Measurements from ENCODE around the gene NKG7.

Gene NKG7

DNA sequence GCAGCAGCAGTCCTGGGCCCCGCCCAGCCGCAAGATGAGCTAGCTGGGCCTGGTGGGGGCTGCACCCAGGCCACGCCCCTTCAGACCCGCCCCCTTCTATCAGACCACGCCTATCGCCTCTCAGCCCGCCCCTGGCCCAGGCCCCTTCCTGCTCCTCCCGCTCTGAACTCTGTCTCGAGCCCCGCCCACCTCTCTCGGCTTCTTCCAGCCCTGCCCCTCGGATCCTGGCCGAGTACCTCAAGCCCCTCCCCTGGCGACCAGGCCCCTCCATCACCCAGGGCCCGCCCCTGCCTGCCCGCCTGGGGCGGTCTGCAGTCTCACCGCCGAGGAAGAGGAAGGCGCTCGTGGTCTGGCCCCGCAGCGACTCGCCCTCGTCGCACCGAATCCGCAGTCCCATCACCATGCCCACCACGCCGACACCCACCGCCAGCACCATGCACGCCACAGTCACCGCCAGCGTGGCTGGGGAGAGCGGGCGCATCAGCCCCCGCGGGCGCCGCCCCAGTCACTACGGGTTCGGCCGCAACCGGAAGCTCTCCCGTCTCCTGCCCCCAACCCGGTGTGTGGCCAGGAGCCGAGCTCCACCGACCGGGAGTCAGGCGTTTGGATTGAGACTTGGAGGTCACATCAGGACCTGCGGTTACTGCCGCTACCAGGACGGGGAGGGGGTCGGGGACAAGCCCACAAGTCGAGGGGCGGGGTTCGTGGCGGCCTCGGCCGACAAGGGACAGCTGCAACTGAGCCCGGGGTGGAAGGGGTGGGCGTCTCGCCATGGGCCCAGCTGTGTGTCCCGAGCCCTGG lies 4.7 kb downstream of the NKG7 start:
- H4K20me1 ChIP-seq (ENCODE audit: low read depth, low read length), result no peaks in the 10 kb centered on the region
- H3K4me3 ChIP-seq (ENCODE audit: insufficient read depth, low read length, poor library complexity, severe bottlenecking), result peak overlapping the region; percentile 76
- no peaks in the 10 kb centered on the region for H3K9me3 ChIP-seq (ENCODE audit: insufficient read depth, low read length)
- no peaks in the 10 kb centered on the region for H3K27me3 ChIP-seq (ENCODE audit: low read length)
- peak overlapping the region; percentile 97 for H3K9ac ChIP-seq (ENCODE audit: low read length)
- H3F3A ChIP-seq (ENCODE audit: insufficient read depth), result peaks cover 4% of the 10 kb centered on the region; the same call in 1 of the 2 replicates
- peak overlapping the region; percentile 69 for H3K4me2 ChIP-seq (ENCODE audit: low read depth, low read length, poor library complexity, severe bottlenecking)
- H3K27ac ChIP-seq (ENCODE audit: low read depth, low read length), result peak overlapping the region; percentile 79
- H3K79me2 ChIP-seq (ENCODE audit: insufficient read depth, low read length), result peaks cover 16% of the 10 kb centered on the region; the same call in 1 of the 2 replicates
- H3K9me2 ChIP-seq (replicated peaks; ENCODE audit: insufficient read depth, low read length), result no peaks in the 10 kb centered on the region
- TF ChIP-seq EZH2phosphoT487 (conservative IDR thresholded peaks at IDR 0.05; ENCODE audit: low read length), result no peak
- TF ChIP-seq, protein P1, sequence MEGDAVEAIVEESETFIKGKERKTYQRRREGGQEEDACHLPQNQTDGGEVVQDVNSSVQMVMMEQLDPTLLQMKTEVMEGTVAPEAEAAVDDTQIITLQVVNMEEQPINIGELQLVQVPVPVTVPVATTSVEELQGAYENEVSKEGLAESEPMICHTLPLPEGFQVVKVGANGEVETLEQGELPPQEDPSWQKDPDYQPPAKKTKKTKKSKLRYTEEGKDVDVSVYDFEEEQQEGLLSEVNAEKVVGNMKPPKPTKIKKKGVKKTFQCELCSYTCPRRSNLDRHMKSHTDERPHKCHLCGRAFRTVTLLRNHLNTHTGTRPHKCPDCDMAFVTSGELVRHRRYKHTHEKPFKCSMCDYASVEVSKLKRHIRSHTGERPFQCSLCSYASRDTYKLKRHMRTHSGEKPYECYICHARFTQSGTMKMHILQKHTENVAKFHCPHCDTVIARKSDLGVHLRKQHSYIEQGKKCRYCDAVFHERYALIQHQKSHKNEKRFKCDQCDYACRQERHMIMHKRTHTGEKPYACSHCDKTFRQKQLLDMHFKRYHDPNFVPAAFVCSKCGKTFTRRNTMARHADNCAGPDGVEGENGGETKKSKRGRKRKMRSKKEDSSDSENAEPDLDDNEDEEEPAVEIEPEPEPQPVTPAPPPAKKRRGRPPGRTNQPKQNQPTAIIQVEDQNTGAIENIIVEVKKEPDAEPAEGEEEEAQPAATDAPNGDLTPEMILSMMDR (IDR thresholded peaks at IDR 0.05; ENCODE audit: insufficient read depth, low read length, poor library complexity, severe bottlenecking), result no peak
- no peaks in the 10 kb centered on the region for H3K36me3 ChIP-seq (ENCODE audit: low read length)
- peak overlapping the region; percentile 89 for H2AFZ ChIP-seq (ENCODE audit: low read depth, low read length, severe bottlenecking)

DNA sequence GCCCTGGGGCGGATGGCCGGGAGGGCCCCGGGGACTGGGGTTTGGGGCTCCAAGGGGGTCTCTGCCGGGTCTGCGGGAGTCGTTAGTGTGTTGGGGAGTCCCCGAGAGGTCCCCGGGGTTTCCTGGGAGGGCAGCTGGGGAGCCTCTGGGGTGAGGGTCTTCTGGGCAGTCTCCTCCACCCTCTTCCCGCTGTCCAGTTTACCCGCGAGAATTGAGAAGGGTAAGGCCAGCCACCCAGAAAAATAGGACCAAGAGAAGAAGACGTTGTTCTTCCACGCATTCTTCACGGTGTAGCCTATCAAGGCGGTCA lies 5.2 kb downstream of the NKG7 start:
- H2AFZ ChIP-seq (ENCODE audit: low read depth, low read length, severe bottlenecking), result peak overlapping the region; percentile 57
- H3K27me3 ChIP-seq (ENCODE audit: low read length), result no peaks in the 10 kb centered on the region
- H3F3A ChIP-seq (ENCODE audit: insufficient read depth), result peaks cover 4% of the 10 kb centered on the region; the same call in 1 of the 2 replicates
- H3K9me3 ChIP-seq (ENCODE audit: insufficient read depth, low read length), result no peaks in the 10 kb centered on the region
- peak overlapping the region; percentile 69 for H3K4me2 ChIP-seq (ENCODE audit: low read depth, low read length, poor library complexity, severe bottlenecking)
- H3K36me3 ChIP-seq (ENCODE audit: low read length), result no peaks in the 10 kb centered on the region
- H3K4me3 ChIP-seq (ENCODE audit: insufficient read depth, low read length, poor library complexity, severe bottlenecking), result peak overlapping the region; percentile 76
- H4K20me1 ChIP-seq (ENCODE audit: low read depth, low read length), result no peaks in the 10 kb centered on the region
- H3K9me2 ChIP-seq (replicated peaks; ENCODE audit: insufficient read depth, low read length), result no peaks in the 10 kb centered on the region
- H3K9ac ChIP-seq (ENCODE audit: low read length), result peak overlapping the region; percentile 97
- TF ChIP-seq EZH2phosphoT487 (conservative IDR thresholded peaks at IDR 0.05; ENCODE audit: low read length), result no peak
- TF ChIP-seq, protein P1 (IDR thresholded peaks at IDR 0.05; ENCODE audit: insufficient read depth, low read length, poor library complexity, severe bottlenecking), result no peak
- peak overlapping the region; percentile 79 for H3K27ac ChIP-seq (ENCODE audit: low read depth, low read length)
- peaks cover 16% of the 10 kb centered on the region; the same call in 1 of the 2 replicates for H3K79me2 ChIP-seq (ENCODE audit: insufficient read depth, low read length)

- H3K36me3 ChIP-seq (ENCODE audit: low read length), result no peaks in the 10 kb centered on the region
- peak overlapping the region; percentile 95 for H3K4me2 ChIP-seq (ENCODE audit: low read depth, low read length, poor library complexity, severe bottlenecking)
- H4K20me1 ChIP-seq (ENCODE audit: low read depth, low read length), result no peaks in the 10 kb centered on the region
- peaks cover 19% of the 10 kb centered on the region; the same call in 1 of the 2 replicates for H3K79me2 ChIP-seq (ENCODE audit: insufficient read depth, low read length)
- TF ChIP-seq, protein P1 (IDR thresholded peaks at IDR 0.05; ENCODE audit: insufficient read depth, low read length, poor library complexity, severe bottlenecking), result no peak
- no peak for TF ChIP-seq EZH2phosphoT487 (conservative IDR thresholded peaks at IDR 0.05; ENCODE audit: low read length)
- no peaks in the 10 kb centered on the region for H3K9me3 ChIP-seq (ENCODE audit: insufficient read depth, low read length)
- H3K9me2 ChIP-seq (replicated peaks; ENCODE audit: insufficient read depth, low read length), result no peaks in the 10 kb centered on the region
- peak overlapping the region; percentile 76 for H3K4me3 ChIP-seq (ENCODE audit: insufficient read depth, low read length, poor library complexity, severe bottlenecking)
- no peaks in the 10 kb centered on the region for H3K27me3 ChIP-seq (ENCODE audit: low read length)
- H3K27ac ChIP-seq (ENCODE audit: low read depth, low read length), result peak overlapping the region; percentile 79
- H3F3A ChIP-seq (ENCODE audit: insufficient read depth), result peaks cover 4% of the 10 kb centered on the region; the same call in 1 of the 2 replicates
- H3K9ac ChIP-seq (ENCODE audit: low read length), result peak overlapping the region; percentile 97
- H2AFZ ChIP-seq (ENCODE audit: low read depth, low read length, severe bottlenecking), result peak overlapping the region; percentile 57
These were observed 5.8 kb downstream of the NKG7 start for GRCh38 chr19:51366389-51367254.

Measured in SU-DHL-6 (cell line).